GM18868 (cell line): ENCODE results near the gene LRBA.

ENCODE experiments used
- ATAC-seq: cut with Tn5 transposase; IDR thresholded peaks from one replicate; pipeline ENCODE4 v1.9.1; 2021; ENCODE audit warnings: mild to moderate bottlenecking, moderate library complexity; ENCODE audit not compliant: unreplicated experiment

The LRBA gene

DNA sequence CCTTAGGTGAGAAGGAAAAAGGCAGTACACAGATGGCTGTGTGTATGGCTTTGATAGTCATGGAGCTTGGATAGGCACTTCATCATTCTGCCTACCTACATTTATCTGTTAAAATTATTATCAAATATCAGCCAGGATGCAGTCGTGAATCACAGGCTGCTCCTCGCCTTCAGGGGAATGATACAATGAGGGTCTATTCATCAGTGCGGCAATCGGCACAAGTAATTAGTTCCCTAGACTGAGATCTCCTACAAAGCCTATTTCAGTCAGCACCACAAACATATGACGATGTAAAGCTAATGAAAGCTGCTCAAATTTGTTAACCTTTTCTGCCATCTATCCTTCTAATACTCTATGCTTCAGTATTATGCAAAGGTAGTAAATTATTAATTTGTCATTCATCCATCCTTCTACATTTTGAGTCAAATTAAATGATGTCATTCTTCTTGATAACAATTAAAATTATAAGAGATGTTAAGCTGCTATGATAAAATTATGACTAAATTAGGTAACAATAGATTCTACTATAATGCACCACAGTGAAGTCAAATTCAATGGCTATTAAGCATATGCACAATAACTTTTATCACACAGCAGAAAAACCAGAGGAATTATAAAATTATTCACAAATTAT lies 414.2 kb downstream of the LRBA start:
- ATAC-seq: no peak

GRCh38 chr4:150599547-150599946 lies 415.5 kb downstream of the LRBA start:
- ATAC-seq: no peak

- ATAC-seq: no peak
Measured at GRCh38 chr4:150598909-150599308, 416.2 kb downstream of the LRBA start.

GRCh38 chr4:150593996-150594395 lies 421.1 kb downstream of the LRBA start:
- no peak for ATAC-seq

GRCh38 chr4:150591904-150592303 lies 423.2 kb downstream of the LRBA start:
- no peak for ATAC-seq

DNA sequence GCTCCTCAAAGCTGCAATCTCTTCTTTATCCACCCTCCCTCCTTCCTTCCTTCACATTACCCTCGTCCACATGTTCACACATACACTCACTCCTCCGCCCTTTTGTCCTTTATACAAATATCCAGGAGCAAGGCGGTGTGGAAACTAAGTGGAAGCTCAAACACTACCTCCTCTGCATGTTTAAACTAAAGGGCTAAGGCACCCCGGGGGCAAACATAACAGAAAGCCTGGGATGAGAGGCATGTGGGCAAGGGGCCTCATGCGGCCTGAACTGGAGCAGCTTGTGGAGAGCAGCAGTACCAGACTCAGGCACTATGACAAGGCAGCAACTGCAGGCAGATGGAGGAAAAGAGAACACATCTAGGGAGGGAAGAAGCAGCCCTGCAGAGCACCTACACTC lies 423.7 kb downstream of the LRBA start:
- no peak for ATAC-seq

- no peak for ATAC-seq
Measured at GRCh38 chr4:150590631-150591030, 424.5 kb downstream of the LRBA start.

GRCh38 chr4:150589157-150589556 lies 425.9 kb downstream of the LRBA start:
- ATAC-seq: no peak

- no peak for ATAC-seq
Measured at GRCh38 chr4:150588316-150588715, 426.8 kb downstream of the LRBA start.

GRCh38 chr4:150586162-150586810 lies 428.8 kb downstream of the LRBA start:
- no peak for ATAC-seq

GRCh38 chr4:150585611-150586010 lies 429.5 kb downstream of the LRBA start:
- ATAC-seq: no peak

DNA sequence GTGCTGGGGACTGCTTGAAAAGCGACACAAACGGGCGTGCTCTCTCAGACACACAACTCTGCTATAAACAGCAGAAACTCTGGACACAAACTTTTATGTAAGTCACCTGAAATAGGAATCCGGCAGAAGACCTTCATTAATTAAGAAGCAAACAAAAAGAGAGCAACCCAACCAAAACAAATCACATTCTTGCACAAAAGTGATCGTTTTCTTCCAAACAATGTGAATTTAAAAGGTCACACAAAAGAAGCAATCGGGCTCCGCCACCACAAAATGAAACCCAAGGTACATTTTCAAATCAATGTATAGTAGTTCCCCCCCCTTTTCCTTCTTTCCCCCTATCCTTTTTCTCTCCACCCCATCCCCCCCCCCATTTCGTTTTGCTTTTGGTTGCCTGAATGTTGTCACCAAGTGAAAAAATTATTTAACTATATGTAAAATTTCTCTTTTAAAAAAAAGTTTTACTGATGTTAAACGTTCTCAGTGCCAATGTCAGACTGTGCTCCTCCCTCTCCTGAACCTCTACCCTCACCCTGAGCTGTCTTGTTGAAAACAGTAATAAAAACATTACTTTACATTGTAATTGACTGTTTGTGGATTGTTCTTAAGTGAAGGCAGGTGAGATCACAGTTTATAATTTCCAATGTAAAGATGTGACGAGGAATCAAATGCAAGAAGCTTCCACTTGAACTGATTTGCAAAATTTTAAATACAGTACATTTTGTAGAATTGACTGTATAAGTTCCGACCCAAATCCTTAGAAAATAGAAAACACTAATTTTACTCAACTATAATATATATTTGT lies 430.8 kb downstream of the LRBA start:
- ATAC-seq: no peak

DNA sequence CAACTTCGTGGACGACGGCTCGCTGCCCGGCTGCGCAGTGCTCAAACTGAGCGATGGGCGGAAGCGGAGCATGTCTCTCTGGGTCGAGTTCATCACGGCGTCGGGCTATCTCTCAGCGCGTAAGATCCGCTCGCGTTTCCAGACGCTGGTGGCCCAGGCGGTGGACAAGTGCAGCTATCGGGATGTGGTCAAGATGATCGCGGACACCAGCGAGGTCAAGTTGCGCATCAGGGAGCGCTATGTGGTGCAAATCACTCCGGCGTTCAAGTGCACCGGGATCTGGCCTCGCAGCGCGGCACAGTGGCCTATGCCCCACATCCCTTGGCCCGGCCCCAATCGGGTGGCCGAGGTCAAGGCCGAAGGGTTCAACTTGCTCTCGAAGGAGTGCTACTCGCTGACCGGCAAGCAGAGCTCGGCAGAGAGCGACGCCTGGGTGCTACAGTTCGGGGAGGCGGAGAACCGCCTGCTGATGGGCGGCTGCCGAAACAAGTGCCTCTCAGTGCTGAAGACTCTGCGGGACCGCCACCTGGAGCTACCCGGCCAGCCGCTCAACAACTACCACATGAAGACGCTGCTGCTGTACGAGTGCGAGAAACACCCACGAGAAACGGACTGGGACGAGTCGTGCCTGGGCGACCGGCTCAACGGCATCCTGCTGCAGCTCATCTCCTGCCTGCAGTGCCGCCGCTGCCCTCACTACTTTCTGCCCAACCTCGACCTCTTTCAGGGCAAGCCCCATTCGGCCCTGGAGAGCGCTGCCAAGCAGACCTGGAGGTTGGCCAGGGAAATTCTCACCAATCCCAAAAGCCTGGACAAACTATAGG lies 431.6 kb downstream of the LRBA start:
- ATAC-seq: no peak

DNA sequence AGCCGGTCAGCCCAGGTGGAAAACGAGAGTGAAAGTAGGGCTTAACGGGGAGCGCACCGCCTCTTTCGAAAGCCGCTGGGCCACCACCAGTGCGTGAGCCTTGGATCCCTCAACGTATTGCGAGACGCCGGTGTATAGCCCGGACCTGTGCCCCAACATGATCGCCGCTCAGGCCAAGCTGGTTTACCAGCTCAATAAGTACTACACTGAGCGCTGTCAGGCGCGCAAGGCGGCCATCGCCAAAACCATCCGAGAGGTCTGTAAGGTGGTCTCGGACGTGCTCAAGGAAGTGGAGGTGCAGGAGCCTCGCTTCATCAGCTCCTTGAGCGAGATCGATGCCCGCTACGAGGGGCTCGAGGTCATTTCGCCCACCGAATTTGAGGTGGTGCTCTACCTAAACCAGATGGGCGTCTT lies 432.2 kb downstream of the LRBA start:
- no peak for ATAC-seq

DNA sequence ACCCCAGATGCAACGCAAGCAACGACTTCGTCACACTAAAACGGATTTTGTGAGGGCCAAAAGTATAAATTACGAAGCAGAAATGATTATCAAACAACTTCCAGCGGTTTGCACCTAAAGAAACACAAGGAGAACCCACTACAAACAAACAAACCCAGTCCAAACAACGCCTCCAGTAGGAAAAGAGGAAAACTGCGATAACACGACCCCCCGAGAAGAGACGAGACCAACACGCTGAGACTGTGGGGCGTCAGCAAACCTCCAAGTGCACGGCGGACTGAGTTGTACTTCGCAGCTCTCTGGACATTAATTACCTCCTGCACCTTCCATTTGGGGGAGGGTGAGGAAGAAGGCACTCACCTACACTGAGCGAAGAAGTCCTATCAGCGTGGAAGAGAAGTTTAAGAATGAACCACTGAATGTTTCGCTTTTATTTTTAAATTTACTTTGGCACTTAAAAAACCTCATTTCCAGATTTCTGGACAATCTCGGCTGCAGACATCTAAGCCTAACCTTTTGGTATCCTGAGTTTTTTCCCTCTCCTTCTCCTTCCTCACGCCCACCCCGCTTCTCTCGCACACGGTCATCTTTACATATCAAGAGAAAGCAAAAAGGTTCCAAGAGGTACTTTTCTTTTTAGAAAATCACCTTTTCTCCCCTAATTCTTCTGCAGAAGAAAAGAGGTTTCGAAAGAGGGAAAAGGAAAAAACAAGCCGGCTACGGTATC lies 432.8 kb downstream of the LRBA start, which contains the start of gene MAB21L2:
MAB21L2 (plus strand) TSS at position 6 of the 727 bp plus-strand sequence. CDS start 879 bp downstream, outside the sequence.
- ATAC-seq: no peak

DNA sequence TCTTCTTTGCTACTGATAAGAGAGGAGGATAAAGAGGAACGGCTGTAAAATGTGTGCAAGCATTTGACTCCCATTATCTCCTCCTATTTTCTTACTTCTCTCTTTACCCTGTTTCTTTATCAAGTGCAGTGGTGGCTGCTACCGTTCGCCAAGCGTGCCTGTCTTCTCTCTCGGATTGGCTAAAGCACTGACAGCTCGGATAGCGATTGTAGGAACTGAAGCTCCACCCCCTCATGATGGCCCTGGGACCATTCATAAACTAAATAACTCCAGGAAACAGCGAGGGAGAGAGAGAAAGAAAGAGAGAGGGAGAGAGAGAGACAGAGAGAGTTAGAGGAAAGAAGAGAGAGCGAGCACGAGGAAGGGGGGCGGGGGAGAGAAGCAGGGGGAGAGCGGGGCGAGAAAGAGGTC lies 433.4 kb downstream of the LRBA start:
- no peak for ATAC-seq

- no peak for ATAC-seq
Measured at GRCh38 chr4:150581056-150581605, 434.0 kb downstream of the LRBA start.

DNA sequence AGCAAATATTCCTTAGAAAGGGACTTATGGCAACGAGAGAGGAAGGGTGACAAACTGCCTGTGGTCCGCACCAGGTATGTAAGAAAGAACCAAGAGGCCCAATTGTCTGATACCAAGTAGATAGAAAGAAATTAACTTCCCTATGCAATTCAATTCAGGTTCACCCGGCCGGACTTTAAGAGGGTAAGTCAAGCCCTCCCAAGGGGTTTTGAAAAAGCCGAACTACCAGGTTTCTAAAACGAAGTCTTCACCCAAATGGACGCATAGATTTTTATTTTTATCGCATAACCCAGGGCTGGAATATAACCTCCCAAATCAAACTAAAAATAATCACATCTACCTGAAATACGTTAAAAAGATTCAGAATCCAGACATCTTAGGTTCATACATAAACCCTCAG lies 434.8 kb downstream of the LRBA start:
- no peak for ATAC-seq

- ATAC-seq: no peak
Measured at GRCh38 chr4:150579551-150580234, 435.4 kb downstream of the LRBA start.
